PC-9 (cell line): ENCODE data around the gene EIF4ENIF1. TPM values are rescaled to one million over a fixed set of nuclear protein-coding genes. Genes with fewer than 3 reads are reported as not detected.
A peak's percentile ranks its signal among the peaks of the same experiment; 100 is the strongest.
"Not testable (repeated sequence)": the region's sequence is repeated elsewhere in the genome, so short reads cannot be mapped to it uniquely, and the experiment has no call there.

Experiments used
- BruUV-seq: library from RNA; stranded (reverse); fragments of 400-500 nt; replicated peaks from 2 replicates; lab custom pipeline; 2021; lab: Mats Ljungman, UMichigan
- CTCF ChIA-PET: fragments of 300-600 bp; sonication (Branson Sonifier 250); formaldehyde crosslinking; loops from one replicate; lab custom pipeline; 2022; ENCODE audit warnings: antibody characterized with exemption; lab: Charles Lee
- POLR2A ChIA-PET: fragments of 300-600 bp; sonication (Branson Sonifier 250); formaldehyde crosslinking; loops from one replicate; lab custom pipeline; 2022; ENCODE audit warnings: antibody characterized with exemption; ENCODE audit not compliant: unreplicated experiment; lab: Charles Lee
- DNase-seq, 2 experiments: peaks; one replicate each; pipeline versions ENCODE4 v3.0.0 to v3.0.0-alpha.2; 2015 to 2022; ENCODE audit warnings: mixed read lengths in 1 of 2
- H2AFZ ChIP-seq: fragments of 200-600 bp; sonication (generic); 2 replicates; pipeline ENCODE4 v1.8.1; 2017; ENCODE audit warnings: antibody characterized with exemption
- H3F3A ChIP-seq: fragments of 200-600 bp; sonication (generic); 2 replicates; pipeline ENCODE4 v1.8.1; 2017; ENCODE audit warnings: antibody characterized with exemption, mild to moderate bottlenecking, low read depth; ENCODE audit not compliant: insufficient read depth
- H3K27ac ChIP-seq: fragments of 200-600 bp; sonication (generic); 2 replicates; pipeline ENCODE4 v1.6.1; 2016; ENCODE audit warnings: mixed run types
- H3K27me3 ChIP-seq: fragments of 200-600 bp; sonication (generic); 2 replicates; pipeline ENCODE4 v1.6.1; 2016; ENCODE audit warnings: low read depth, mixed run types; ENCODE audit not compliant: insufficient read depth
- H3K36me3 ChIP-seq: fragments of 200-600 bp; sonication (generic); 2 replicates; pipeline ENCODE4 v1.6.1; 2016; ENCODE audit warnings: low read depth, mixed run types
- H3K4me1 ChIP-seq: fragments of 200-600 bp; sonication (generic); replicated peaks from 2 replicates; pipeline ENCODE4 v1.6.1; 2016; ENCODE audit warnings: mixed run types; ENCODE audit not compliant: insufficient read depth
- H3K4me2 ChIP-seq: fragments of 200-600 bp; sonication (generic); 2 replicates; pipeline ENCODE4 v1.6.1; 2017; ENCODE audit warnings: mixed run types
- H3K4me3 ChIP-seq: fragments of 200-600 bp; sonication (generic); 2 replicates; pipeline ENCODE4 v1.6.1; 2016; ENCODE audit warnings: mixed run types
- H3K79me2 ChIP-seq: fragments of 200-600 bp; sonication (generic); 2 replicates; pipeline ENCODE4 v1.6.1; 2017; ENCODE audit warnings: low read depth, mixed run types
- H3K9me2 ChIP-seq: fragments of 200-600 bp; sonication (generic); 2 replicates; pipeline ENCODE4 v1.8.1; 2017; ENCODE audit warnings: mild to moderate bottlenecking; ENCODE audit not compliant: insufficient read depth
- H3K9me3 ChIP-seq: fragments of 200-600 bp; sonication (generic); 2 replicates; pipeline ENCODE4 v1.8.1; 2016; ENCODE audit warnings: low read depth; ENCODE audit not compliant: insufficient read depth
- H4K20me1 ChIP-seq: fragments of 200-600 bp; sonication (generic); 2 replicates; pipeline ENCODE4 v1.8.1; 2017; ENCODE audit not compliant: insufficient read depth
- EZH2 ChIP-seq: fragments of 200-600 bp; sonication (generic); IDR thresholded peaks from 2 replicates; pipeline ENCODE4 v1.8.0; 2017; ENCODE audit warnings: antibody characterized with exemption, low read depth
- intact Hi-C: fragments of 100-400 bp; cut with micrococcal nuclease; formaldehyde crosslinking; loops from one replicate; pipeline ENCODE4 v1.10.0; 2022; ENCODE audit not compliant: unreplicated experiment
- total RNA-seq: library from RNA; stranded (reverse); gene quantifications from 2 replicates; pipeline ENCODE4 v1.2.3, GENCODE V29; 2021
- TF ChIP-seq, protein P1 (sequence below): fragments of 200-600 bp; sonication (generic); conservative IDR thresholded peaks from 2 replicates; pipeline ENCODE4 v1.6.1; 2017; ENCODE audit warnings: mixed run types, antibody characterized with exemption, mild to moderate bottlenecking, moderate library complexity

EIF4ENIF1 gene
- total RNA-seq, 1 experiment from 2014 or later, result 21.8 TPM

DNA sequence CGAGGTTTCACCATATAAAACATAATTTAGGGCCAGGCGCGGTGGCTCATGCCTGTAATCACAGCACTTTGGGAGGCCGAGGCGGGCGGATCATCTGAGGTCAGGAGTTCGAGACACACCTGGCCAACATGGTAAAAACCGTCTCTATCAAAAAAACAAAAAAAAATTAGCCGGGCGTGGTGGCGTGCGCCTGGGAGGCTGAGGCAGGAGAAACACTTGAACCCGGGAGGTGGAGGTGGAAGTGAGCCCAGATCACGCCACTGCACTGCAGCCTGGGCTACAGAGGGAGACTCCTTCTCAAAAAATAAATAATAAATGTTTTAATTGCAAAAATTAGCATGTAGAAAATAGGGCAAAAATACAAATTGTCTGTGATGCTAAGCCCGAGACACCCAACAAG, 5.7 kb upstream of the EIF4ENIF1 start:
- Histone ChIP-seq H3K27me3 (no peaks in the 10 kb centered on the region), H3K36me3 (no peaks in the 10 kb centered on the region), H3F3A (peaks cover 33% of the 10 kb centered on the region), H3K27ac (peak overlapping the region; percentile 52), H2AFZ (peak overlapping the region; percentile 96), H3K9me3 (peaks cover 7% of the 10 kb centered on the region; the same call in 1 of the 2 replicates), H3K4me1 (peaks cover 18% of the 10 kb centered on the region; the same call in 1 of the 2 replicates), H4K20me1 (no peaks in the 10 kb centered on the region), H3K4me3 (peak overlapping the region; percentile 81), H3K79me2 (peaks cover 47% of the 10 kb centered on the region), H3K4me2 (peak overlapping the region; percentile 93), H3K9me2 (no peaks in the 10 kb centered on the region)
- TF ChIP-seq EZH2, result no peak
- TF ChIP-seq, protein P1, sequence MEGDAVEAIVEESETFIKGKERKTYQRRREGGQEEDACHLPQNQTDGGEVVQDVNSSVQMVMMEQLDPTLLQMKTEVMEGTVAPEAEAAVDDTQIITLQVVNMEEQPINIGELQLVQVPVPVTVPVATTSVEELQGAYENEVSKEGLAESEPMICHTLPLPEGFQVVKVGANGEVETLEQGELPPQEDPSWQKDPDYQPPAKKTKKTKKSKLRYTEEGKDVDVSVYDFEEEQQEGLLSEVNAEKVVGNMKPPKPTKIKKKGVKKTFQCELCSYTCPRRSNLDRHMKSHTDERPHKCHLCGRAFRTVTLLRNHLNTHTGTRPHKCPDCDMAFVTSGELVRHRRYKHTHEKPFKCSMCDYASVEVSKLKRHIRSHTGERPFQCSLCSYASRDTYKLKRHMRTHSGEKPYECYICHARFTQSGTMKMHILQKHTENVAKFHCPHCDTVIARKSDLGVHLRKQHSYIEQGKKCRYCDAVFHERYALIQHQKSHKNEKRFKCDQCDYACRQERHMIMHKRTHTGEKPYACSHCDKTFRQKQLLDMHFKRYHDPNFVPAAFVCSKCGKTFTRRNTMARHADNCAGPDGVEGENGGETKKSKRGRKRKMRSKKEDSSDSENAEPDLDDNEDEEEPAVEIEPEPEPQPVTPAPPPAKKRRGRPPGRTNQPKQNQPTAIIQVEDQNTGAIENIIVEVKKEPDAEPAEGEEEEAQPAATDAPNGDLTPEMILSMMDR, result no peak
- no peak for DNase-seq
- ChIA-PET CTCF (no interaction called here), POLR2A (no interaction called here)
- intact Hi-C loops, result no loop called here
- no TSS peak for BruUV-seq

DNA sequence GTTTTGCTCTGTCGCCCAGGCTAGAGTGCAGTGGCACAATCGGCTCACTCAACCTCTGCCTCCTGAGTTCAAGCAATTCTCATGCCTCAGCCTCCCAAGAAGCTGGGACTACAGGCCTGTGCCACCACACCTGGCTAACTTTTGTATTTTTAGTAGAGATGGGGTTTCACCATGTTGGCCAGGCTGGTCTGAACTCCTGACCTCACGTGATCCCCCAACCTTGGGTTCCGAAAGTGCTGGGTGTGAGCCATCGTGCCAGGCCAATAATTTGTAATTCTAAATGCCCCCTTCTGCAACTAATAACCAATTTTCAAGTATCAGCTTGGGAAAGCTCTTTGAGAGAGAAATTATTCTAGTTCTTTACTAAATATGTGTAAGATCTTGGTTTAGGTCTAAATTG, 3.7 kb upstream of the EIF4ENIF1 start:
- DNase-seq, H3K36me3 ChIP-seq, H3K9me2 ChIP-seq, H2AFZ ChIP-seq, BruUV-seq, POLR2A ChIA-PET, H3K9me3 ChIP-seq, H3K27ac ChIP-seq, H3K4me2 ChIP-seq, H3K27me3 ChIP-seq, intact Hi-C loops, H4K20me1 ChIP-seq, H3K4me3 ChIP-seq, CTCF ChIA-PET: not testable (repeated sequence)
- H3F3A ChIP-seq, result peaks cover 37% of the 10 kb centered on the region
- H3K79me2 ChIP-seq, result peaks cover 48% of the 10 kb centered on the region
- peaks cover 23% of the 10 kb centered on the region for H3K4me1 ChIP-seq

DNA sequence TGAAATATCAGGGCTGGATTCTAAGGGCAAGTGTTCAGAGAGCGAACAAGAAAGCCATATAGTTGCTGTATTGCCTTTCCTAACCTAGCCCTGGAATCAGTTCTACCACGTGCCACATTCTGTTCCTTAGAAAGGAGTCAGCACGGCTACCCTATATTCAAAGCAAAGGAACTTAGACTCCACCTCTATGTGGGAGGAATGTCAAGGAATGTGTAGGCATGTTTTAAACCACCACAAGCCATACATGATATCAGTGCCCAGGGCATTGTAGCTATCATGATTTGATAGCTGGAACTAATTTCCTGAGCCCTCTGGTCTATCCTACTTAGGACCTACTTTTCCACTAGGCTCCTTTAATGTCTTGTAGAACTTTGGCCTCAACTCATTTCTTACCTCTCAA, 2.5 kb upstream of the EIF4ENIF1 start:
- peaks cover 22% of the 10 kb centered on the region for H3K4me1 ChIP-seq
- no peaks in the 10 kb centered on the region for H3K36me3 ChIP-seq
- no peak overlapping the region for H3K4me2 ChIP-seq
- H2AFZ ChIP-seq, result no peak overlapping the region
- no peaks in the 10 kb centered on the region; the same call in 1 of the 2 replicates for H4K20me1 ChIP-seq
- no TSS peak for BruUV-seq
- DNase-seq, result no peak
- intact Hi-C loops, result no loop called here
- 0 out of 2 replicates have a peak, but pooled peaks cover under 1% of the 10 kb centered on the region for H3K9me3 ChIP-seq
- H3K4me3 ChIP-seq, result no peak overlapping the region
- CTCF ChIA-PET, result no interaction called here
- H3F3A ChIP-seq, result peaks cover 35% of the 10 kb centered on the region
- no peak for TF ChIP-seq EZH2
- POLR2A ChIA-PET, result no interaction called here
- peaks cover 48% of the 10 kb centered on the region for H3K79me2 ChIP-seq
- H3K27ac ChIP-seq, result no peak overlapping the region
- H3K9me2 ChIP-seq, result no peaks in the 10 kb centered on the region
- H3K27me3 ChIP-seq, result no peaks in the 10 kb centered on the region

DNA sequence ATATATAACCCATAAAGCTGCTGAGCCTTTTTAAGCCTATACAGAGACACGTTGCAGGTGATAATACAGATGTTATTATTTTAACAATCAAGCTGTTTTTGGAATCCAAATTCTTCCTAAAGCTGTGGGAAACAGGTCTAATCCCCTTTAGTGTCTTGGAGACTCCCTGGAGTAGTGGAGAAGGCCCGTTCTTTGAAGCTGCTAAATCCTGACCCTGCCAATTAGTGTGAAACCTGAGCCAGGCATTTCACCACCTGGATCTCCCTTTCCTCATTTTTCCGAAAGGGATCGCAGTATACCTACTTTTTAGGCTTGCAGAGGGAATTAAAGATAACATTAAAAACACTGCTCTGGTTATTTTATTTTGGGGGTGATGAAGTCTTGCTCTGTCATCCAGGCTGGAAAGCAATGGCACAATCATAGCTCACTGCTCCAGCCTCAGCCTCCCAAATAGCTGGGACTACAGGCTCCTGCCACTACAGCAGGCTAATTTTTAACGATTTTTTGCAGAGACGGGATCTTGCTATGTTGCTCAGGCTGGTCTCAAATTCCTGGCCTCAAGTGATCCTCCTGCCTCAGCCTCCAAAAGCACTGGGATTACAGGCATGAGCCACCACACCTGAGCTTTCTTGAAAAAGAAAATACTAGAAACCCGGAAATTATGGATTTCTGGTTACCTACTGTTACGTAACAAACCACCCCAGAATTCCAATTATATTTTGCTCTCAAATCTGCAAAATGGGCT, 1.7 kb upstream of the EIF4ENIF1 start:
- Histone ChIP-seq H3K27ac (peak overlapping the region; percentile 83; the same call in 1 of the 2 replicates), H3K4me1 (peaks cover 20% of the 10 kb centered on the region), H3K4me2 (peak overlapping the region; percentile 92), H3F3A (peaks cover 35% of the 10 kb centered on the region), H3K4me3 (peak overlapping the region; percentile 99; the same call in 1 of the 2 replicates), H3K9me2 (no peaks in the 10 kb centered on the region), H3K27me3 (no peaks in the 10 kb centered on the region), H3K9me3 (no peaks in the 10 kb centered on the region), H3K79me2 (peaks cover 47% of the 10 kb centered on the region), H3K36me3 (no peaks in the 10 kb centered on the region), H2AFZ (0 out of 2 replicates have a peak overlapping the region, but pooled peaks have one; percentile 100), H4K20me1 (no peaks in the 10 kb centered on the region; the same call in 1 of the 2 replicates)
- TF ChIP-seq, protein P1, result no peak
- no peak for DNase-seq
- no TSS peak for BruUV-seq
- POLR2A ChIA-PET, result no interaction called here
- intact Hi-C loops, result no loop called here
- CTCF ChIA-PET, result no interaction called here
